HAP-1 (cell line): Measurements from ENCODE around the gene GRIPAP1.

Experiments
- DNase-seq, 2 experiments: peaks; one replicate each; pipeline ENCODE4 v3.0.0-alpha.2; 2016 to 2020; ENCODE audit warnings: low spot score in 2 of 2
- H3K27me3 ChIP-seq: fragments of 250-450 bp; sonication (Bioruptor Pico); 2 replicates; pipeline ENCODE4 v1.5.1; 2020; ENCODE audit warnings: low read depth, mild to moderate bottlenecking, moderate library complexity
- H3K36me3 ChIP-seq: fragments of 250-450 bp; sonication (Bioruptor Pico); replicated peaks from 2 replicates; pipeline ENCODE4 v1.5.1; 2020; ENCODE audit warnings: mild to moderate bottlenecking
- H3K4me1 ChIP-seq: fragments of 250-450 bp; sonication (Bioruptor Pico); 2 replicates; pipeline ENCODE4 v1.5.1; 2020; ENCODE audit warnings: mild to moderate bottlenecking
- H3K4me3 ChIP-seq: fragments of 250-450 bp; sonication (Bioruptor Pico); 2 replicates; pipeline ENCODE4 v1.5.1; 2020; ENCODE audit warnings: mild to moderate bottlenecking, moderate library complexity
- H3K9me3 ChIP-seq: fragments of 250-450 bp; sonication (Bioruptor Pico); 2 replicates; pipeline ENCODE4 v1.5.1; 2020; ENCODE audit warnings: mild to moderate bottlenecking, moderate library complexity
- in situ Hi-C: fragments of 300-500 bp; cut with MboI; formaldehyde crosslinking; loops from 3 replicates; pipeline ENCODE4 v1.14.3; 2020; ENCODE audit warnings: low sequenced_read_pairs, inconsistent platforms, mixed read lengths

Gene GRIPAP1

GRCh38 chrX:48965959-48966358 lies 36.1 kb downstream of the GRIPAP1 start:
- in situ Hi-C loops, result no loop called here
- Histone ChIP-seq H3K36me3 (no peaks in the 10 kb centered on the region), H3K9me3 (no peaks in the 10 kb centered on the region), H3K4me3 (no peak overlapping the region), H3K4me1 (no peaks in the 10 kb centered on the region), H3K27me3 (no peaks in the 10 kb centered on the region)
- DNase-seq, result no peak

GRCh38 chrX:48961585-48962091 lies 40.4 kb downstream of the GRIPAP1 start:
- Histone ChIP-seq H3K36me3 (no peaks in the 10 kb centered on the region), H3K4me3 (no peak overlapping the region), H3K4me1 (peaks cover 6% of the 10 kb centered on the region), H3K9me3 (no peaks in the 10 kb centered on the region), H3K27me3 (no peaks in the 10 kb centered on the region)
- in situ Hi-C loops, result no loop called here
- no peak for DNase-seq

- peaks cover 11% of the 10 kb centered on the region for H3K36me3 ChIP-seq
- H3K27me3 ChIP-seq, result no peaks in the 10 kb centered on the region
- peaks cover 11% of the 10 kb centered on the region for H3K4me1 ChIP-seq
- H3K9me3 ChIP-seq, result no peaks in the 10 kb centered on the region
- in situ Hi-C loops, result no loop called here
- no peak overlapping the region for H3K4me3 ChIP-seq
- DNase-seq, result no peak
These were observed 41.8 kb downstream of the GRIPAP1 start for GRCh38 chrX:48960291-48960690.

- in situ Hi-C loops, result no loop called here
- DNase-seq, result peak; percentile 27 to 49
- H3K9me3 ChIP-seq, result no peaks in the 10 kb centered on the region
- H3K4me3 ChIP-seq, result peak overlapping the region; percentile 86
- peaks cover 27% of the 10 kb centered on the region for H3K36me3 ChIP-seq
- H3K4me1 ChIP-seq, result peaks cover 11% of the 10 kb centered on the region
- H3K27me3 ChIP-seq, result no peaks in the 10 kb centered on the region
These were observed 43.4 kb downstream of the GRIPAP1 start for GRCh38 chrX:48958635-48959094.

- H3K9me3 ChIP-seq, result no peaks in the 10 kb centered on the region
- H3K36me3 ChIP-seq, result peaks cover 27% of the 10 kb centered on the region
- no peaks in the 10 kb centered on the region for H3K27me3 ChIP-seq
- in situ Hi-C loops, result no loop called here
- peak; percentile 99 for DNase-seq
- peak overlapping the region; percentile 86 for H3K4me3 ChIP-seq
- H3K4me1 ChIP-seq, result peaks cover 11% of the 10 kb centered on the region
These were observed 44.0 kb downstream of the GRIPAP1 start for GRCh38 chrX:48957827-48958634.

- Histone ChIP-seq H3K27me3 (no peaks in the 10 kb centered on the region), H3K4me3 (peak within 1 kb of the TSS; percentile 86), H3K9me3 (no peaks in the 10 kb centered on the region), H3K36me3 (peaks cover 27% of the 10 kb centered on the region), H3K4me1 (peaks cover 11% of the 10 kb centered on the region)
- in situ Hi-C loops, result no loop called here
- peak; percentile 63 to 83 for DNase-seq
These were observed 44.6 kb downstream of the GRIPAP1 start, which contains the start of gene OTUD5 for GRCh38 chrX:48957477-48957826. OTUD5 (minus strand) TSS chrX:48957607; CDS start chrX:48957570, 37 bp downstream.

- peak overlapping the region; percentile 86 for H3K4me3 ChIP-seq
- no peaks in the 10 kb centered on the region for H3K9me3 ChIP-seq
- peaks cover 27% of the 10 kb centered on the region for H3K36me3 ChIP-seq
- DNase-seq, result peak in 1 of 2 experiments; percentile 38
- in situ Hi-C loops, result no loop called here
- H3K27me3 ChIP-seq, result no peaks in the 10 kb centered on the region
- H3K4me1 ChIP-seq, result peaks cover 11% of the 10 kb centered on the region
These were observed 45.2 kb downstream of the GRIPAP1 start for GRCh38 chrX:48956728-48957414.

- no peak for DNase-seq
These were observed 53.5 kb downstream of the GRIPAP1 start for GRCh38 chrX:48948589-48948988.

GRCh38 chrX:48945517-48946348 lies 56.3 kb downstream of the GRIPAP1 start:
- Histone ChIP-seq H3K9me3 (no peaks in the 10 kb centered on the region), H3K4me1 (no peaks in the 10 kb centered on the region), H3K4me3 (no peak overlapping the region), H3K27me3 (no peaks in the 10 kb centered on the region), H3K36me3 (peaks cover 23% of the 10 kb centered on the region)
- in situ Hi-C loops, result no loop called here
- peak; percentile 14 to 78 for DNase-seq

More at GRCh38 chrX:48948589-48948988, 53.5 kb downstream of the GRIPAP1 start:
- no peaks in the 10 kb centered on the region for H3K9me3 ChIP-seq
- no peaks in the 10 kb centered on the region for H3K4me1 ChIP-seq
- peaks cover 4% of the 10 kb centered on the region for H3K36me3 ChIP-seq
- no peaks in the 10 kb centered on the region for H3K27me3 ChIP-seq
- in situ Hi-C loops, result no loop called here
- no peak overlapping the region for H3K4me3 ChIP-seq

GRCh38 chrX:48942895-48943294 lies 59.2 kb downstream of the GRIPAP1 start:
- Histone ChIP-seq H3K27me3 (no peaks in the 10 kb centered on the region), H3K9me3 (no peaks in the 10 kb centered on the region), H3K4me3 (no peak overlapping the region), H3K36me3 (peaks cover 39% of the 10 kb centered on the region), H3K4me1 (no peaks in the 10 kb centered on the region)
- no peak for DNase-seq
- in situ Hi-C loops, result no loop called here

- in situ Hi-C loops, result no loop called here
- no peaks in the 10 kb centered on the region for H3K27me3 ChIP-seq
- H3K4me1 ChIP-seq, result no peaks in the 10 kb centered on the region
- H3K36me3 ChIP-seq, result peaks cover 53% of the 10 kb centered on the region
- no peak overlapping the region for H3K4me3 ChIP-seq
- DNase-seq, result no peak
- no peaks in the 10 kb centered on the region for H3K9me3 ChIP-seq
These were observed 61.6 kb downstream of the GRIPAP1 start for GRCh38 chrX:48940404-48940955.

GRCh38 chrX:48939524-48940228 lies 62.4 kb downstream of the GRIPAP1 start:
- in situ Hi-C loops, result no loop called here
- peaks cover 54% of the 10 kb centered on the region for H3K36me3 ChIP-seq

More at GRCh38 chrX:48939524-48940228, 62.4 kb downstream of the GRIPAP1 start:
- no peaks in the 10 kb centered on the region for H3K9me3 ChIP-seq
- no peaks in the 10 kb centered on the region for H3K4me1 ChIP-seq
- DNase-seq, result no peak
- no peak overlapping the region for H3K4me3 ChIP-seq
- H3K27me3 ChIP-seq, result no peaks in the 10 kb centered on the region
